Activated gamma-delta T cell treated with Interleukin-2 at 50 U/mL for 16 hours (primary cell): ENCODE measurements around the gene CTSC.
"Not testable (repeated sequence)": the region's sequence is repeated elsewhere in the genome, so short reads cannot be mapped to it uniquely, and the experiment has no call there.

ENCODE experiments used
- DNase-seq: peaks from one replicate; pipeline ENCODE4 v3.0.0-alpha.2; 2020

CTSC gene

DNA sequence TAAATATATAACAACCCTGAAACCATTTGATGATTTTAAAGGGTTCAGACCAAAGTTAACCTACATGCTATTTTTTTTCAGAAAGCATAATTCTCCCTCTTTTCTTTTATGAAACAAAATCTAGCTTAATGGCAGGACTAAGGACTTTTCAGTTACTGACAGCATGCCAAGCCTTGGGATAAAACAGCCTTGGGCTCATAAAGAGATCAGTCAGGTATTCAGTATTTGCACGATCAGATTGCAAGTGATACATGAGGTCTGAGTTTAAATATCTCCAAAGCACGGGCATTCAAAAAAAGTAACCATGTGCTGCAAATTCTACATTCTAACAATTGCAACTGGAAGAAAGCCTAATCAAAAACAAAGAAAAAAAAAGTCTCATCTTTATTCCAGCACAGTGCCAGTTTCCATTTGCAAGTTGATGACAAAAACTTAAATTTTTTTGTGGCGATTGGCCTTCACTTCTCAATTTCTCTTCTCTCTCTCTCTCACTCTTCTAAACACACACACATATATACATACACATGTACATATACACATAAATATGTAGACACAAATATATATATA, 60.1 kb downstream of the CTSC start:
- DNase-seq: no peak

DNA sequence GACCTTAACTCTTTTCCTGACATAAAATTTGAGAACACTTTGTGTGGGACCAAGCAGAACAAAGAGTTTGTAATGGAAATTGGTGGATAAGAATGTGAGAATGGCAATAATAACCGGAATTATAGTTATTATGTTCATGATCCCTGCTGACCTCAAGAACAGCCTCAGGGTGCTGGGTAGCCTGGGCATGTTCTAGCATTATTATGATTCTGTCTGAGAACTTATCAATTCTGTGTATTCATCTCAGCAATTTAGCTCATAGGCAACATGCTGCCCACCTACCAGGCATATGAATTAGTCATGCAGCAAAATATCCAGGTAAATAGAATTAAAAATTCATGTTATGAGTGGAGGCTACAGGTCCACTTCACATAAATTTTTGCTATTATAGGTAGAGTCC, 61.9 kb downstream of the CTSC start:
- DNase-seq: no peak

- no peak for DNase-seq
Measured at GRCh38 chr11:88266919-88267318, 70.6 kb downstream of the CTSC start.

DNA sequence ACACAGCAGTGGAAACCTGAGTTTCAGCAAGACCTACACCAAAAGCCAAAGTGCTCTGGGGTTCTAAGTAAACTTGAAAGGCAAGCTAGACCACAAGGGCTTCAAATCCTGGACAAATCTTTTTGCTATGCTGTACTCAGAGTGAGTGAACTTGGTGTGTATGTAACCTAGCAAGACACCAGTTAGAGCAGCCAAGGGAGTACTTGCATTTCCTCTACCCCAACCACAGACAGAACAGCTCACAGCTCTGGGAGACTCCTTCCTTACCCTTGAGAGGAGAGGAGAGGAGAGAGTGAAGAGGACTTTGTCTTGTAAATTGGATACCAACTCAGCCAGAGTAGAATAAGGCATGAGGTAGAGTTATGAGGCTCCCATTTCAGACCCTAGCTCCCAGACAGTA, 71.4 kb downstream of the CTSC start:
- no peak for DNase-seq

GRCh38 chr11:88259431-88259830, 78.1 kb downstream of the CTSC start:
- DNase-seq: no peak

GRCh38 chr11:88252208-88252607, 85.3 kb downstream of the CTSC start:
- DNase-seq: no peak

GRCh38 chr11:88250566-88251242, 86.8 kb downstream of the CTSC start:
- DNase-seq: no peak

GRCh38 chr11:88249706-88250105, 87.8 kb downstream of the CTSC start:
- no peak for DNase-seq

GRCh38 chr11:88246696-88247095, 90.8 kb downstream of the CTSC start:
- no peak for DNase-seq

DNA sequence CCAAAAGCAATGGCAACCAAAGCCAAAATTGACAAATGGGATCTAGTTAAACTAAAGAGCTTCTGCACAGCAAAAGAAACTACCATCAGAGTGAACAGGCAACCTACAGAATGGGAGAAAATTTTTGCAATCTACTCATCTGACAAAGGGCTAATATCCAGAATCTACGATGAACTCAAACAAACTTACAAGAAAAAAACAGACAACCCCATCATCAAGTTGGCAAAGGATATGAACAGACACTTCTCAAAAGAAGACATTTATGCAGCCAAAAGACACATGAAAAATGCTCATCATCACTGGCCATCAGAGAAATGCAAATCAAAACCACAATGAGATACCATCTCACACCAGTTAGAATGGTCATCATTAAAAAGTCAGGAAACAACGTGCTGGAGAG, 92.0 kb downstream of the CTSC start:
- DNase-seq: not testable (repeated sequence)
